Left lung (tissue), 10 donors: ENCODE results near the gene CLNK. TPM values are rescaled to one million over a fixed set of nuclear protein-coding genes. Genes with fewer than 3 reads are reported as not detected.
A peak's percentile ranks its signal among the peaks of the same experiment; 100 is the strongest.

Experiments used
- ATAC-seq: fragments of 200-7000 bp; cut with Tn5 transposase; one replicate; pipeline ENCODE4 v1.9.1; 2020; ENCODE audit warnings: moderate library complexity
- DNase-seq, 4 donors: peaks; one replicate each; pipeline ENCODE4 v3.0.0-alpha.2; 2013 to 2020
- H3K27ac ChIP-seq, 2 donors: fragments of 200-600 bp; sonication (generic) in 1 of 2; one replicate each; pipeline versions ENCODE4 v1.5.0 to v1.8.0; 2020 to 2021
- H3K27me3 ChIP-seq, 2 donors: fragments of 200-600 bp; sonication (generic) in 1 of 2; one replicate each; pipeline versions ENCODE4 v1.5.0 to v1.8.0; 2020 to 2021
- H3K36me3 ChIP-seq, 2 donors: fragments of 200-600 bp; sonication (generic) in 1 of 2; one replicate each; pipeline versions ENCODE4 v1.5.0 to v1.8.0; 2020 to 2021
- H3K4me1 ChIP-seq, 2 donors: fragments of 200-600 bp; one replicate each; pipeline ENCODE4 v1.8.0; 2021
- H3K4me3 ChIP-seq, 2 donors: fragments of 200-600 bp; sonication (generic) in 1 of 2; one replicate each; pipeline versions ENCODE4 v1.5.0 to v1.8.0; 2020 to 2021; ENCODE audit warnings: mild to moderate bottlenecking in 1 of 2
- H3K9me3 ChIP-seq, 2 donors: fragments of 200-600 bp; sonication (generic) in 1 of 2; one replicate each; pipeline versions ENCODE4 v1.5.0 to v1.8.0; 2020 to 2021
- CTCF ChIP-seq, 2 donors: fragments of 200-600 bp; sonication (generic) in 1 of 2; IDR thresholded peaks; one replicate each; pipeline versions ENCODE4 v1.5.0 to v1.8.0; 2021; ENCODE audit warnings: antibody characterized with exemption in 2 of 2
- intact Hi-C, 2 donors: fragments of 100-400 bp; cut with DNase I; formaldehyde crosslinking; loops; one replicate each; pipeline versions ENCODE4 v1.11.2 to v1.14.2; 2022
- polyA plus RNA-seq, 6 donors: library from polyadenylated mRNA; unstranded; fragments of 120-200 nt; gene quantifications; one replicate each; pipeline ENCODE4 v1.2.1, GENCODE V29; 2013; ENCODE audit not compliant: insufficient read length in 6 of 6
- total RNA-seq, 2 donors: library from RNA; stranded (reverse); fragmentation: NEBNext Ultra II Directional; extraction: Animal tissue kit (Norgen Biotek cat#: 25700); gene quantifications; one replicate each; pipeline ENCODE4 v1.2.1, GENCODE V29; 2021
- donor health status: DM: no; HTN: yes; CAD: no.
- donor health status: DM: no; HTN: no; CAD: no.

CLNK gene
- total and polyA plus RNA-seq, 8 donors: 0.13 to 0.61 (median 0.31) TPM

- no peak overlapping the region for H3K4me3 ChIP-seq
- no peaks in the 10 kb centered on the region for H3K36me3 ChIP-seq
- no peak for TF ChIP-seq CTCF (IDR thresholded peaks at IDR 0.05)
- H3K27me3 ChIP-seq: peaks cover 11 to 76% of the 10 kb centered on the region in 2 donors
- ATAC-seq (no peak), DNase-seq (no peak)
- H3K9me3 ChIP-seq: no peaks in the 10 kb centered on the region
- H3K4me1 ChIP-seq: peaks cover 3 to 24% of the 10 kb centered on the region in 2 donors
- intact Hi-C loops: no loop called here
- H3K27ac ChIP-seq: no peak overlapping the region
Observed at GRCh38 chr4:10460313-10461047, 224.1 kb downstream of the CLNK start.

- ATAC-seq (no peak), DNase-seq (no peak)
- no peaks in the 10 kb centered on the region for H3K9me3 ChIP-seq
- intact Hi-C loops: loop anchor here in 1 of 2 donors (10.0 kb wide), 1 partner anchor 75 kb away; no protein-coding TSS in a partner anchor
- H3K27ac ChIP-seq: no peak overlapping the region
- peaks cover 11 to 70% of the 10 kb centered on the region in 2 donors for H3K27me3 ChIP-seq
- no peak overlapping the region for H3K4me3 ChIP-seq
- peaks cover 0 to 7% of the 10 kb centered on the region in 2 donors for H3K36me3 ChIP-seq
- peaks cover 3 to 24% of the 10 kb centered on the region in 2 donors for H3K4me1 ChIP-seq
- no peak for TF ChIP-seq CTCF (IDR thresholded peaks at IDR 0.05)
Observed at GRCh38 chr4:10459305-10459704, 225.3 kb downstream of the CLNK start.

- TF ChIP-seq CTCF (IDR thresholded peaks at IDR 0.05): no peak
- DNase-seq (no peak), ATAC-seq (no peak)
- no peaks in the 10 kb centered on the region for H3K9me3 ChIP-seq
- H3K27ac ChIP-seq: no peak overlapping the region
- peaks cover 3 to 24% of the 10 kb centered on the region in 2 donors for H3K4me1 ChIP-seq
- H3K4me3 ChIP-seq: no peak overlapping the region
- intact Hi-C loops: loop anchor here in 1 of 2 donors (10.0 kb wide), 1 partner anchor 77 kb away; no protein-coding TSS in a partner anchor
- peaks cover 11 to 59% of the 10 kb centered on the region in 2 donors for H3K27me3 ChIP-seq
- H3K36me3 ChIP-seq: peaks cover 0 to 16% of the 10 kb centered on the region in 2 donors
Observed at GRCh38 chr4:10458177-10458576, 226.4 kb downstream of the CLNK start.

- peaks cover 3 to 24% of the 10 kb centered on the region in 2 donors for H3K4me1 ChIP-seq
- H3K9me3 ChIP-seq: no peaks in the 10 kb centered on the region
- ATAC-seq (peak; percentile 90), DNase-seq (peak; percentile 67 to 94 (median 77))
- TF ChIP-seq CTCF (IDR thresholded peaks at IDR 0.05): no peak
- intact Hi-C loops: loop anchor here in 1 of 2 donors (10.0 kb wide), 1 partner anchor 77 kb away; no protein-coding TSS in a partner anchor
- H3K4me3 ChIP-seq: peak within 1 kb of the TSS; percentile 47 to 56
- peaks cover 0 to 24% of the 10 kb centered on the region in 2 donors for H3K36me3 ChIP-seq
- H3K27ac ChIP-seq: peak within 1 kb of the TSS; percentile 26 to 57
- H3K27me3 ChIP-seq: peaks cover 10 to 50% of the 10 kb centered on the region in 2 donors
Observed at GRCh38 chr4:10457255-10457801, 227.2 kb downstream of the CLNK start, which contains the start of gene ZNF518B. Gene ZNF518B (minus strand): TSS chr4:10457426. CDS start chr4:10446328, 11,098 bp downstream.
